WTC11 (cell line): Measurements from ENCODE around the gene NEK2. TPM values are rescaled to one million over a fixed set of nuclear protein-coding genes. Genes with fewer than 3 reads are reported as not detected.

Experiments used
- ATAC-seq: fragments of 200-7000 bp; cut with Tn5 transposase; 2 replicates; pipeline ENCODE4 v1.10.0; 2021; ENCODE audit warnings: mild to moderate bottlenecking, moderate library complexity
- CTCF ChIA-PET: fragments of 300-600 bp; sonication (Branson Sonifier 250); formaldehyde crosslinking; loops from one replicate; lab custom pipeline; 2021; ENCODE audit warnings: antibody characterized with exemption; lab: Charles Lee
- POLR2A ChIA-PET: fragments of 350-600 bp; sonication (Branson Sonifier 250); formaldehyde crosslinking; loops from one replicate; lab custom pipeline; 2021; ENCODE audit warnings: antibody characterized with exemption; lab: Charles Lee
- DNase-seq: peaks from one replicate; pipeline ENCODE4 v3.0.0; 2021; ENCODE audit warnings: low spot score
- H3K27ac Mint-ChIP-seq: 2 replicates; pipeline ENCODE4 v1.8.0; 2021; ENCODE audit warnings: mixed read lengths
- H3K27me3 Mint-ChIP-seq: 2 replicates; pipeline ENCODE4 v1.8.0; 2021; ENCODE audit warnings: low read depth, mild to moderate bottlenecking, moderate library complexity, mixed read lengths
- H3K36me3 Mint-ChIP-seq: 2 replicates; pipeline ENCODE4 v1.8.0; 2021; ENCODE audit warnings: mixed read lengths
- H3K4me1 Mint-ChIP-seq: 2 replicates; pipeline ENCODE4 v1.8.0; 2022; ENCODE audit warnings: mixed read lengths
- H3K4me3 Mint-ChIP-seq: 2 replicates; pipeline ENCODE4 v1.8.0; 2021; ENCODE audit warnings: mild to moderate bottlenecking, moderate library complexity, mixed read lengths
- H3K9me3 Mint-ChIP-seq: 2 replicates; pipeline ENCODE4 v1.8.0; 2021; ENCODE audit warnings: mixed read lengths
- AR ChIP-seq: fragments of 250-450 bp; sonication (Bioruptor Pico); IDR thresholded peaks from 2 replicates; pipeline ENCODE4 v1.9.0; 2021; ENCODE audit warnings: mild to moderate bottlenecking
- ARID4B ChIP-seq: sonication (generic); formaldehyde crosslinking; IDR thresholded peaks from 2 replicates; pipeline ENCODE4 v1.8.0; 2023; ENCODE audit warnings: missing genetic modification reagents, mild to moderate bottlenecking, borderline replicate concordance
- HMGA2 ChIP-seq: fragments of 250-450 bp; sonication (Bioruptor Pico); IDR thresholded peaks from 2 replicates; pipeline ENCODE4 v1.4.0; 2021; ENCODE audit warnings: mild to moderate bottlenecking, moderate library complexity
- MXD4 ChIP-seq: fragments of 250-450 bp; sonication (Bioruptor Pico); IDR thresholded peaks from 2 replicates; pipeline ENCODE4 v1.8.0; 2021; ENCODE audit warnings: mild to moderate bottlenecking, moderate library complexity, borderline replicate concordance
- OVOL2 ChIP-seq: fragments of 250-450 bp; sonication (Bioruptor Pico); IDR thresholded peaks from 2 replicates; pipeline ENCODE4 v1.9.0; 2021; ENCODE audit warnings: mild to moderate bottlenecking, borderline replicate concordance
- ZNF396 ChIP-seq: fragments of 250-450 bp; sonication (Bioruptor Pico); IDR thresholded peaks from 2 replicates; pipeline ENCODE4 v1.8.0; 2021; ENCODE audit warnings: mild to moderate bottlenecking, moderate library complexity, borderline replicate concordance
- ZNF416 ChIP-seq: fragments of 250-450 bp; sonication (Bioruptor Pico); IDR thresholded peaks from 2 replicates; pipeline ENCODE4 v1.9.0; 2021; ENCODE audit warnings: mild to moderate bottlenecking, inconsistent platforms
- total RNA-seq: library from RNA; stranded (reverse); gene quantifications from 3 replicates; pipeline ENCODE4 v1.2.3, GENCODE V29; 2021
- TF ChIP-seq, protein P1 (sequence below): sonication (generic); formaldehyde crosslinking; IDR thresholded peaks from 2 replicates; pipeline ENCODE4 v1.8.1; 2023; ENCODE audit warnings: mild to moderate bottlenecking, missing genetic modification reagents, moderate library complexity
- TF ChIP-seq, protein P2 (sequence below): sonication (generic); formaldehyde crosslinking; IDR thresholded peaks from 2 replicates; pipeline ENCODE4 v1.8.0; 2023; ENCODE audit warnings: missing genetic modification reagents

The NEK2 gene
- total RNA-seq, 1 experiment from 2014 or later = 23.5 TPM

DNA sequence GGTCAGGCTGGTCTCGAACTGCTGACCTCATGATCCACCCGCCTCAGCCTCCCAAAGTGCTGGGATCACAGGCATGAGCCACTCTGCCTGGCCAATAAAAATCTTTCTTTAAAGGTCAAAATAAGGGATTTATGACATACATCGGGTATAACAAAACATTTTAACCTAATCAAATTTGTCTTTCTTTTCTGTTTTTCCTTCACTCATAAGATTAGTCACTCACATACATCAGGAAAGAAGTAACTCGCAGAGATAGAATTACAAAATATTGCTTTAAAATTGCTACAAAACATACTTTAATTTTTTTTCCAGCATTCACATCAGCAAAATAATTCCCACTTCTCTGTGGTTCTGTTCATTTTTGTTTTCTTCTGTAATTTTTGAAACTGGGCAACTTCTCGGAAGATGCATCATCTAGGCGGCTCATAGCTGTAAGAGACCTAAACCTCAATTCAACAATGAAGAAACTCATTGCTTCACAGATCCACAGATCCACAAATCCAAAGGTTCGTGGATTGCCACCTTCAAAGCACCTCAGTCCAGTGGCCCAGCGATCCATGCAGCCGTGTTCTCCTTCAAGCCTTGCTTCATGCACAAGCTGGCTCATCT lies 39.7 kb downstream of the NEK2 start (continued):
- TF ChIP-seq ARID4B (CRISPR knock-in tag) (no peak), ZNF396 (no peak), HMGA2 (CRISPR knock-in tag) (no peak)
- TF ChIP-seq, protein P1, sequence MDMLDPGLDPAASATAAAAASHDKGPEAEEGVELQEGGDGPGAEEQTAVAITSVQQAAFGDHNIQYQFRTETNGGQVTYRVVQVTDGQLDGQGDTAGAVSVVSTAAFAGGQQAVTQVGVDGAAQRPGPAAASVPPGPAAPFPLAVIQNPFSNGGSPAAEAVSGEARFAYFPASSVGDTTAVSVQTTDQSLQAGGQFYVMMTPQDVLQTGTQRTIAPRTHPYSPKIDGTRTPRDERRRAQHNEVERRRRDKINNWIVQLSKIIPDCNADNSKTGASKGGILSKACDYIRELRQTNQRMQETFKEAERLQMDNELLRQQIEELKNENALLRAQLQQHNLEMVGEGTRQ (CRISPR knock-in tag) = no peak

- no peaks in the 10 kb centered on the region; the same call in 1 of the 2 replicates for H3K27me3 Mint-ChIP-seq
- ChIA-PET POLR2A (no interaction called here), CTCF (interaction anchor here (0.9 kb wide), 1 partner anchor 21 kb away, joined by 3 read pairs; no protein-coding TSS in a partner anchor)
- TF ChIP-seq MXD4 (CRISPR knock-in tag) (no peak), OVOL2 (CRISPR knock-in tag) (no peak), AR (no peak), ARID4B (CRISPR knock-in tag) (no peak), ZNF416 (CRISPR knock-in tag) (no peak)
- TF ChIP-seq, protein P2, sequence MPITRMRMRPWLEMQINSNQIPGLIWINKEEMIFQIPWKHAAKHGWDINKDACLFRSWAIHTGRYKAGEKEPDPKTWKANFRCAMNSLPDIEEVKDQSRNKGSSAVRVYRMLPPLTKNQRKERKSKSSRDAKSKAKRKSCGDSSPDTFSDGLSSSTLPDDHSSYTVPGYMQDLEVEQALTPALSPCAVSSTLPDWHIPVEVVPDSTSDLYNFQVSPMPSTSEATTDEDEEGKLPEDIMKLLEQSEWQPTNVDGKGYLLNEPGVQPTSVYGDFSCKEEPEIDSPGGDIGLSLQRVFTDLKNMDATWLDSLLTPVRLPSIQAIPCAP (CRISPR knock-in tag) = no peak
- no peak overlapping the region for H3K4me3 Mint-ChIP-seq
- H3K9me3 Mint-ChIP-seq = no peaks in the 10 kb centered on the region
- H3K27ac Mint-ChIP-seq = no peak overlapping the region
- H3K4me1 Mint-ChIP-seq = peaks cover 2% of the 10 kb centered on the region; the same call in 1 of the 2 replicates
- DNase-seq (no peak), ATAC-seq (no peak)
- no peaks in the 10 kb centered on the region for H3K36me3 Mint-ChIP-seq
Measured at GRCh38 chr1:211634931-211635330, 40.5 kb downstream of the NEK2 start.
